Kidney epithelial cell (primary cell): ENCODE data around the gene ZNF468. TPM values are rescaled to one million over a fixed set of nuclear protein-coding genes. Genes with fewer than 3 reads are reported as not detected.
"Not testable (repeated sequence)": the region's sequence is repeated elsewhere in the genome, so short reads cannot be mapped to it uniquely, and the experiment has no call there.

ENCODE experiments used
- DNase-seq: peaks from one replicate; pipeline ENCODE4 v3.0.0-alpha.2; 2010; ENCODE audit warnings: low read depth
- H3K27me3 ChIP-seq: 2 replicates; pipeline ENCODE4 v1.6.0; 2011; ENCODE audit warnings: low read length; ENCODE audit not compliant: control insufficient read depth, insufficient read depth
- H3K36me3 ChIP-seq: 2 replicates; pipeline ENCODE4 v1.5.1; 2011; ENCODE audit warnings: low read length; ENCODE audit not compliant: control insufficient read depth, insufficient read depth
- H3K4me3 ChIP-seq: 2 replicates; pipeline ENCODE4 v1.5.1; 2011; ENCODE audit warnings: low read depth, mild to moderate bottlenecking, control low read depth, low read length
- total RNA-seq: library from RNA; depleted of rRNA; stranded (reverse); fragments of >200 nt; gene quantifications from 2 replicates; pipeline ENCODE4 v1.2.3, GENCODE V29; 2015
- TF ChIP-seq, protein P1 (sequence below): IDR thresholded peaks from 2 replicates; pipeline ENCODE4 v1.5.1; 2011; ENCODE audit warnings: mild to moderate bottlenecking, moderate library complexity, low read length, control low read depth, inconsistent platforms; ENCODE audit not compliant: insufficient read depth, poor library complexity, severe bottlenecking

ZNF468 gene
- total RNA-seq = 30.9 and 42.5 TPM in 2 replicates

- not testable (repeated sequence) for H3K36me3 ChIP-seq, DNase-seq, H3K27me3 ChIP-seq
- H3K4me3 ChIP-seq = peak within 1 kb of the TSS; percentile 55
Observed at GRCh38 chr19:52857378-52858191, at the start of gene ZNF468. TSS of gene ZNF468 (minus strand) at chr19:52857619. CDS start at chr19:52854272, 3,347 bp downstream.

DNA sequence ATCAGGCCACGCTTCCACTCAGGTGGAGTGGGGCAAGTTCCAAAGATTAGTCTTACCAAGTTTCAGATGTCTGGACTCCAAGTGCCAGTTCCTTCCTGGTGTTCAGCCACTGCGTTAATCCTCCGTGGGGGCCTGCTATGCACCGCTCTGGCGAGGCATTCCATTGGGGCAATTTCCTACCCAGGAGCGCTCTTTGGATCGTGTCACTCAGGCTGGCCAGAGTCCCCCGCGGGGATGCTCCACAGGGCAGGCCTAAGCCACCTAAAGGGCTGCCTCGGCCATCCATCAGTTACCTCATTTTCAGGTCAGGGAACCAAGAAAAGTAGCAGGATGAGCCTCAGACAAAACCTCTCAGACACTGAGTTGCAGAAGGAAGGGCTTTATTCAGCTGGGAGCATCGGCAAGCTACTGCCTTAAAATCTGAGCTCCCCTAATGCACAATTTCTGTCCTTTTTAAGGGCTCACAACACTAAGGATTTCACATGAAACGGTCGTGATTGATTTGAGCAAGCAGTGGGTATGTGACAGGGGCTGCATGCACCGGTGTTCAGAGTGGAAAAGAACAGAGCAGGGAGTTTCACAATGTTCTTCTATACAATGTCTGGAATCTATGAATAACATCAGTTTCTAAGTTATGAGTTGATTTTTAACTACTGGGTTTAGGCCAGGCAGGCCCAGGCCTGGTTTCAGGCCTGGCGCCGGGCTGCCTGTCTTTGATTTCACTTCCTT is 46.8 kb upstream of the ZNF468 start:
- H3K27me3 ChIP-seq, DNase-seq, H3K4me3 ChIP-seq, H3K36me3 ChIP-seq: not testable (repeated sequence)

DNA sequence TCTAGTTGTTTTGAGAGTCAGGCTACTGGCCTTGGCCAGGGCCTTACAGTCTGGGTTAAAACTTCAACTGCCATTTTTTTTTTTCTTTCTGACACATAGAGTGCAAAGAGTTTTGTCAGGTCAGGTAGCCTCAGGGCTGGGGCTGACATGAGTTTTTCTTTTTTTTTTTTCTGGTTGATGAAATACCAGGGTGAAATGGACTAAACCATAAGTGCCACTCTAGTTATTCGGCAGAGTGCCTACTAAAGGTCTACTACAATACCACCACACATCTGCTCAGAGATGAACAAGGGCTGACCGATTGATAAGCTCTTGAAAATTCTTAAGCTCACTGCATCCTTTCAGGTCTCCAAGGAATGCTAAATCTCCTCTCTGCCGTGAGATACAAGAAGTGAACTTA is 44.4 kb upstream of the ZNF468 start:
- DNase-seq = no peak
- H3K4me3 ChIP-seq = no peak overlapping the region
- no peaks in the 10 kb centered on the region for H3K27me3 ChIP-seq
- H3K36me3 ChIP-seq = no peaks in the 10 kb centered on the region
- TF ChIP-seq, protein P1, sequence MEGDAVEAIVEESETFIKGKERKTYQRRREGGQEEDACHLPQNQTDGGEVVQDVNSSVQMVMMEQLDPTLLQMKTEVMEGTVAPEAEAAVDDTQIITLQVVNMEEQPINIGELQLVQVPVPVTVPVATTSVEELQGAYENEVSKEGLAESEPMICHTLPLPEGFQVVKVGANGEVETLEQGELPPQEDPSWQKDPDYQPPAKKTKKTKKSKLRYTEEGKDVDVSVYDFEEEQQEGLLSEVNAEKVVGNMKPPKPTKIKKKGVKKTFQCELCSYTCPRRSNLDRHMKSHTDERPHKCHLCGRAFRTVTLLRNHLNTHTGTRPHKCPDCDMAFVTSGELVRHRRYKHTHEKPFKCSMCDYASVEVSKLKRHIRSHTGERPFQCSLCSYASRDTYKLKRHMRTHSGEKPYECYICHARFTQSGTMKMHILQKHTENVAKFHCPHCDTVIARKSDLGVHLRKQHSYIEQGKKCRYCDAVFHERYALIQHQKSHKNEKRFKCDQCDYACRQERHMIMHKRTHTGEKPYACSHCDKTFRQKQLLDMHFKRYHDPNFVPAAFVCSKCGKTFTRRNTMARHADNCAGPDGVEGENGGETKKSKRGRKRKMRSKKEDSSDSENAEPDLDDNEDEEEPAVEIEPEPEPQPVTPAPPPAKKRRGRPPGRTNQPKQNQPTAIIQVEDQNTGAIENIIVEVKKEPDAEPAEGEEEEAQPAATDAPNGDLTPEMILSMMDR = no peak

DNA sequence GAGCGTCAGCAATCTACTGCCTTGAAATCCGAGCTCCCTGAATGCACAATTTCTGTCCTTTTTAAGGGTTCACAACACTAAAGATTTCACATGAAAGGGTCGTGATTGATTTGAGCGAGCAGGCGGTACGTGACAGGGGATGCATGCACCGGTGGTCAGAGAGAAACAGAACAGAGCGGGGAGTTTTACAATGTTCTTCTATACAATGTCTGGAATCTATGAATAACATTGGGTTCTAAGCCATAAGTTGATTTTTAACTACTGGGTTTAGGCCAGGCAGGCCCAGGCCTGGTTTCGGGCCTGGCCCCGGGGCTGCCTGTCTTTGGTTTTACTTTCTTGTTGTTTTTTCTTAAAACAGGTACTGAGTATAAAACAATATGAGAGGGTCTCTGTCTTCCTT is 41.2 kb upstream of the ZNF468 start:
- H3K27me3 ChIP-seq, H3K4me3 ChIP-seq, H3K36me3 ChIP-seq: not testable (repeated sequence)

GRCh38 chr19:52898101-52898500 is 40.7 kb upstream of the ZNF468 start:
- Histone ChIP-seq H3K4me3 (no peak overlapping the region), H3K27me3 (no peaks in the 10 kb centered on the region), H3K36me3 (no peaks in the 10 kb centered on the region)
- no peak for DNase-seq
- TF ChIP-seq, protein P1 = no peak

More for the DNA sequence above, 41.2 kb upstream of the ZNF468 start:
- DNase-seq = not testable (repeated sequence)

DNA sequence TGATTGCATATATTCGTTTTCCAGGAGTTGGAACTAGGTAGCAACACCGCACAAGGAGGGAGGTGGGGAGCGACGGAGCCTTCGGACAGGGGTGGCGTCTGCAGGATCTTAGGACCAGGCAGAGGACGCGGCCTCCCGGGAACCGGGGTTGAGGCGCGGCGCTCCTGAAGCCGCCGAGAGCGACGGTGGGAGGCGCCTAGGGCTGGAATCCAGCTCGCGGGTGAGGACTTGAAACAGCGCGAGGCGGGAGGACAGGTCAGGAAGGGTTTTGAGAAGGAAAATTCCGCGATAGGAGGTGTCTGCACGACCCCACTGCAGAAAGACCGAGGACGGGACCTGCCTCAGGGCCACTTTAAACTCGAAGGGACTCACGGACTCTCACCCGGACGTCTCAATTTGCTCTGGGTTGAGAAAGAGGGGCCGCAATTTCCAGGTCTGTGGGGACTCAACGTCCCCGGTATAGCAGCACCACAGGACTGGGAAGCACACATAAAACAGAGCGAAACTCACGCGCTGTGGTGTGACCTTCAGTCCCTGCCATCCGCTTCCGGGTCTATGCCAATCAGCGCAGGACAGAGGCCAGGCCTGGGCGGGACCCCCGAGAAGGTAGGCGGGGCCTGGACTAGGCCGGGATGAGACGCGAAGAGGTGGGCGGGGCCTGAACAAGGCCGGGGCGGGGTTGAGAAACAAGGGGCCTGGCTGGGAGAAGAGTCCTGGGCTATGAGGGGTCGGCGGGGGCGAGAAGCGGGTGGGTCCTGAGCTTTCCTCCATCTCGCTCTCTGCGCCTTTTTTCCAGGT is 39.9 kb upstream of the ZNF468 start, which contains the start of gene ZNF320:
Gene ZNF320 (minus strand): TSS at position 498 of the 798 bp plus-strand sequence. CDS start 7,380 bp downstream, outside the sequence.
- Histone ChIP-seq H3K4me3 (peak within 1 kb of the TSS; percentile 49), H3K27me3 (no peaks in the 10 kb centered on the region), H3K36me3 (no peaks in the 10 kb centered on the region)
- peak; percentile 72 for DNase-seq
- TF ChIP-seq, protein P1 = no peak

DNA sequence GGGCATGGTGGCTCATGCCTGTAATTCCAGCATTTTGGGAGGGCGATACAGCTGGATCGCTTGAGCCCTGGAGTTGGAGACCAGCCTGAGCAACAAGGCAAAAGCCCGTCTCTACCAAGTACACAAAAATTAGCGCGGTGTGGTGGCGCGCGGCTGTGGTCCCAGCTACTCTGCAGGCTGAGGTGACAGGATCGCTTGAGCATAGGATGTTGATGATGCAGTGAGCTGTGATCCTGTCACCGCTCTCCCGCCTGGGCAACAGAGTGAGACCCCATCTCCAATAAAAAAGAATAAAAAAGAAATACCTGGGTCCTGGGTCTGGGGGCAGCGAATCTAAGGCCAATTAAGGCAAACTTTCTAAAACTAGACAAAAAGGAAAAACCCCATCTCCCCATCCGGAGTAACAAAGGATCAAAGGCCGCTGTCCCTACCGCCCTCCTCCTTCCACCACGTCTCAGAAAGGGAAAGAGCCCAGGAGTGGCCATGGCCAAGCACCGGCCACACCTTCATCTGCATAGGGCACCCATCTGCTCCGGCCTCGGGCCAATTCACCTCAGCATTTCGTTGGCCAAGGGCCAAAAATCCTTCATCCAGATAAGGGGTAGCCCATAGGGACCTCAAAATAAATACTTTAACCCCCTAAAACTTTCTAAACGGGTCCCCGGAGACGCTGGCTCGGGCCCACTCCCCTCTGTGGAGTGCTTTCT is 39.2 kb upstream of the ZNF468 start:
- TF ChIP-seq, protein P1 = no peak
- DNase-seq = no peak

More for the DNA sequence above, 39.2 kb upstream of the ZNF468 start:
- H3K4me3 ChIP-seq = peak overlapping the region; percentile 49
- no peaks in the 10 kb centered on the region for H3K27me3 ChIP-seq
- no peaks in the 10 kb centered on the region for H3K36me3 ChIP-seq
